ENCODE data around the gene PIN4.
"Not testable (repeated sequence)": the region's sequence is repeated elsewhere in the genome, so short reads cannot be mapped to it uniquely, and the experiment has no call there.

PIN4 gene

DNA sequence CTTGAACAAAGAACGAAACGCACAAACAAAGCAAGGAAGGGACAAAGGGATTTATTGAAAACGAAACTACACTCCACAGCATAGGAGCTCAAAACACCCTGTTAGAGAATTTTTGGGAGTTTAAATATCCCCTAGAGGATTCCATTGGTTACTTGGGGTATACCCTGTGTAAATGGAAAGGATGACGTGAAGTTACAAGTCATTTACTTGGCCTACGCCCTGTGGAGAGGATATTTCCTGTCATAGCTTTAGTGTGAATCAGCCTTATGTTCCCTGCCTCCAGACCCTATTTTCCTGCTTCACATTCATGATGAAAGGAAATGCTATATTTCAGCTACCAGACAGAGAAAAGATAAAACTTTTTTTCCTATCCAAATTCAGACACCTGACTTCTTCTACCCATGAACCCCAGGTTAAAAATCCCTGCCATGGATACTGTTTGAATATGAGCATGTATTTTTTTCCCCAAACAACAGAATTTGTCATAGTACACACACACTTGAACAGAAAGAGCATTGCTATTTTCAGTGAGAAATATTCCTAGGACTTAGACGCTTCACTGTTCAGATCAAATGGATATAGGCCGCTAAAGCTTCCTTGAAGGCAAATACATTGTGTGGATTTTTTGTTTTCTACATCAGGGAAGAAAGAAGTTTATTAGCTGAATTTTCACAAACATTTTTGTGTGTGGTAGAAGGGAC is 20.4 kb downstream of the PIN4 start:
- peak; percentile 47 for DNase-seq (ENCODE audit: insufficient read length, low spot score)
- peak; percentile 90 for FAIRE-seq

DNA sequence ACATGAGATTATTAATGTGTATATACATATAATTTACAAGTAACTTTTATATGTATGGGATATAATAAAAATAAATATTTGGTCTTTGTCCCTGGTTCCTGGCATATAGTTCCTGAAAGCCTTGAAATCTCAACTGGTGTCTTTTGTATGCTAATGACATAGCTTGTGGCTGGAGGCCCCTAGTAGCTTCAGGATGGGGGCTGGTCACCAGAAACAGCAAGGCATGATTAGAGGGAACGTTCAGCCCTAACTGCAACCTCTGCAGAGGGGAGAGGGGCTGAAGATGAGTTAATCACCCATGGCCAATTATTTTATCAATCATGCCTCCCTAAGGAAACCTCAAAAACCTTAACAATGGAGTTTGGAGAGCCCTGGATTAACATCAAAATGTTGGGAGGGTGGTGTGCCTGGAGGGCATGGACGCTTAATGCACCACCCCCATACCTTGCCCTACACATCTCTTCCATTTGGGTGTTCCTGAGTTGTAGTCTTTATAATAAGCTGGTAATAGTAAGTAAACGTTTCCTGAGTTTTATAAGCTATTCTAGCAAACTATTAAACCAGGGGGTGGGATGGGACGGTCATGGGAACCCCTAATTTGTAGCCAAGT is 21.3 kb downstream of the PIN4 start:
- no peak for DNase-seq (ENCODE audit: insufficient read length, low spot score)
- no peak for FAIRE-seq

GRCh38 chrX:72203421-72203820 is 21.9 kb downstream of the PIN4 start:
- DNase-seq (ENCODE audit: insufficient read length, low spot score) (no peak), FAIRE-seq (peak; percentile 70)

DNA sequence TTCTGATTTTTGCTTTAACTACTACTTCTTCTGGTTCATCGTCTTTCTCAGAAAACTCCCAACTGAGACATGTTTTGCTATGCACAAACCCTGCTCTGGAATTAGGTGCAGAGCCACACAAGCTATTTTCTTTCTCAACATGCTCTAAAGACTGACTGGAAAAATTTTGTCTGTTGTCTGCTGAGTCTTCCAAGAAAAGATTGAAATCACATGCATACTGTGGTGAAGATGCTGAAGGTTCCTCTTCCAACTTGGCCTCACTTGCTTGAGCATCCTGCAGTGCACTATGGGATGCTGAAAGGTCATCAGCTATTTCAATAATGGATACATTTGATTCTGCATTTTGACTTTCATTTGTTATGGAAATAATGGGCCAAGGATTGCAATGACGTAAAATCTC is 24.1 kb downstream of the PIN4 start:
- peak; percentile 51 for FAIRE-seq
- no peak for DNase-seq (ENCODE audit: insufficient read length, low spot score)

DNA sequence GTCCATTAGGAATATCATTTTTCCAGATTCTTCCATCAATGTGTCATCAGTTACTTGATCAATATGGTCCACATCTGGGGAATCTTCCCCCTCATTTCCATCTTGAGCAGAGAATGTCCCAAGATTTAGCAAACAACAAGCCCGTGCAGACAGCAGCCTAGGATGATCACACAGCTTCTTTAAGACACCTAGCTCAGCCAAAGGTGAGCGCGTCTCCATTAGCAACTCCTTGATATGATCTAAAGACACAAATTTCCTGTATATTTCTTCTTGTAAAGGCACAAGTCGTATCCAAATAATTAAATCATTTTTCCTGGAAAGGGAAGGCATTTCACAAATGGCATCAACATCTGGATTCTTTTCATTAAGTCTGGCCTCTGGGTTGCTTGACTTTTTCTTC is 25.8 kb downstream of the PIN4 start:
- FAIRE-seq = no peak
- DNase-seq (ENCODE audit: insufficient read length, low spot score) = no peak

DNA sequence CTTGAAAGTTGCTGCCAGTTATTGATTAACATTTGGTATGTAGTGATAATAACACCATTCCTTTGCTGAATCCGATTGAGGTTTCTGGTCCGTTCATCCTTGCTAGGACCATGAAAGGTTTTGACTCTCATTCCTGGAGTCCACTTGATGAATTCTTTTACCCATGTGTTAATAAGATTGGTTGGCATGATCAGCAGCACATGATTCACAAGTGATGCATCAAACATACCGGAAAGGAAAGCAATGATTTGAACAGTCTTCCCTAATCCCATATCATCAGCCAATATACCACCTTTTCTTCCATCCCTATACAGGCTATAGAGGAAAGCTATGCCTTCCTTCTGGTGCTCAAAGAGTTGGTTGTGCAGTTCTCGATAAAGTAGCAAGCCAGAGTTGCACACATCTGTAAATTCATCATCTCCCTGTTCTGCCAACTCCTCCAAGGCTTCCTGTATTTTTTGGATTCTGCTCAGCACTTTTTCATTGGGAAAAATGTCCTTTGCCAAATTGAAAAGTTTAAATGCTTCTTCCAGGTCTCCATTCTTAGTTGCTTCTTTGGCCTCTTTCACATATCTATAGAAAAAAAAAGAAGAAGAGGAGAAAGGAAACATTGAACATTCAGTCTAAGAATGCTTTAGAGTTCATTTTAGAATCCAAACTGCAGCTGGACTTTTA is 26.7 kb downstream of the PIN4 start:
- FAIRE-seq (no peak), DNase-seq (ENCODE audit: insufficient read length, low spot score) (no peak)

GRCh38 chrX:72216973-72217372 is 35.4 kb downstream of the PIN4 start:
- DNase-seq (ENCODE audit: insufficient read length, low spot score) (no peak), FAIRE-seq (no peak)

DNA sequence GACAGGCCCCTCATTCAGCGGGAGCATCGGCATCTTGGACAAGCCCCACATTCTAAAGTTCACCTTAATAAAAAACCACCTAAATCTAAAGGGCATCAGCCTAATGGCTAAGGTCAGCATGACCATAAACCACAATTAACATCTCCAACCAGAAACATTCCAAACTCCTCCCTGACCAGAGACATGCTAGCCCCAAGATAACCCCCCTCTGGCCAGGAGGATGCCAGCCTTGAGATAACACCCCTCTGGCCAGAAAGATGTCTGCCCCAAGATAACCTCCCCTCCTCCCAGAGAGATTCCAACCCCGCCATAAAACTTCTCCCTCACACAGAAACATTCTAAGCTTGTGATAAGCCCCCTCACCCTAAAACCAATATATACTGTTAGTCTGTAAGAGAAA is 38.8 kb downstream of the PIN4 start:
- DNase-seq (ENCODE audit: insufficient read length, low spot score); FAIRE-seq: not testable (repeated sequence)

GRCh38 chrX:72230290-72230689 is 48.7 kb downstream of the PIN4 start:
- no peak for FAIRE-seq
- no peak for DNase-seq (ENCODE audit: insufficient read length, low spot score)

DNA sequence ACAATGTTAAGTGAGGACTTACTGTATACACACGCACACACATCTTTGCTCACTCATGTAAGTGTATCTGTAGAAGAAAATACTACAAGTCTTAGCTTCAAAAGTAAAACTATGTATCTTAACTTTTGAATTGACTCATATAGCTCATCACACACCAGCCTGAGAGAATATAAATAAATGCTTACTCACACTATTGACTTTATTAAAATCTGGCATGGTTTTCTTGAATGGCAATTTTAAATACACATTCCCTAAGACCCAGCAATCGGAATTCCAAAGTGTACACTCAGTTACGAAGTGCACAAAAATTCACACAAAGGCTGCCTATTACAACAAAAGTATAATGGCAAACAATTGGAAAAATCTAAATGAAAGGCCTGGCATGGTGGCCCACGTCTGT is 55.3 kb downstream of the PIN4 start:
- FAIRE-seq = no peak
- DNase-seq (ENCODE audit: insufficient read length, low spot score) = no peak

DNA sequence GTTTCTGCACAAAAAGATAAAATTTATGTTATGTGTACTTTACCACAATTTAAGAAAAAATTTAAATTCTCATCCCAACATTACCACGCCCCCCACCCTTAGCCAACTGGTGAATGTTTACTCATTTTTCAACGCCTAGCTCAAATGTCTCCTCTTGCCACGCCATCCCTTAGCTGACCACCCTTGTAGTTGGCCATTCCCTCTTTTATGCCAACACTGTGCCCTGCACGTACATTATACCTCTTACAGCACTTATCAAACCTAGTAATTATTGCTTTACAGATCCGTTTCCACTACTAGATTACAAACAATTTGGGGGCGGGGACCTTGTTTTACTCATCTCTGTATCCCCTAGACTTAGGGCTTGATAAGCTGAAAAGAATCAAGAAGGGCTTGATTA is 56.6 kb downstream of the PIN4 start:
- DNase-seq (ENCODE audit: insufficient read length, low spot score) = no peak
- FAIRE-seq = peak; percentile 62

DNA sequence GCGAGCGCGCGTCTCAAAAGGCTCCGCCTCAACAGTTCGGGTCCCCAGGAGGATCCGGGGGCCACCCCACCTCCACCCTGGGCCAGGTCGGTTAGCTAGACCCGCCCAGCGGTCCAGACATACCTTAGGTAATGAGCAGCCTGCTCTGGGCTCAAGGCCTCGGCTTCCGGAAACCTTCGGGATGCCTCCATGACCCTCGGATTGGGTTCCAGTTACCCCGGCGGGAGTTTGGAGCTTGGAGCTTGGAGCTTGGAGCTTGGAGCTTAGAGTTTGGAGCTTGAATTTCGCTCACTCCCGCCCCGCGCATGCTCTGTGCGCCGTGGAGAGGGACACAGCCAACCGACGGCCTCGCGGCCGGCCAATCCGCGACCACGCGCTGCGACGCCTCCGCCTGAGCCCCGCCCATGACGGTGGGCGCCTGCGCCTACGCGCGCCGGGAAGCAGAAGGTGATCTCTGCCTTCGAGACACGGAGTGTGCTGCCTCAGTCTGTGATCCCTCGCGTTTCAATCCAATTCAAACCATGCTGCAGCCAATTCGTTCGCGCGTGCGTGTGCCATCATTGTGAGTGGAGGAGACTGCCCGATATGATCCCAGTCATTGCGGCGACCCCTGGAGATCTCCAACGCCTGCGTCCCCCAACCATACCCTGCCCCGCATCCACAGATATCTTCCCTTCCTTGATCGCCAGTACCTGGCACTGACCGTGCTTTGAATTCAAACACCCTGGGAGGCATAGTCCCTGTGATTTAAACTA is 57.3 kb downstream of the PIN4 start, which contains the start of gene ERCC6L:
ERCC6L (minus strand) TSS at position 307 of the 755 bp plus-strand sequence; CDS start at position 191, 116 bp downstream.
- FAIRE-seq (peak; percentile 100), DNase-seq (ENCODE audit: insufficient read length, low spot score) (peak; percentile 97)

DNA sequence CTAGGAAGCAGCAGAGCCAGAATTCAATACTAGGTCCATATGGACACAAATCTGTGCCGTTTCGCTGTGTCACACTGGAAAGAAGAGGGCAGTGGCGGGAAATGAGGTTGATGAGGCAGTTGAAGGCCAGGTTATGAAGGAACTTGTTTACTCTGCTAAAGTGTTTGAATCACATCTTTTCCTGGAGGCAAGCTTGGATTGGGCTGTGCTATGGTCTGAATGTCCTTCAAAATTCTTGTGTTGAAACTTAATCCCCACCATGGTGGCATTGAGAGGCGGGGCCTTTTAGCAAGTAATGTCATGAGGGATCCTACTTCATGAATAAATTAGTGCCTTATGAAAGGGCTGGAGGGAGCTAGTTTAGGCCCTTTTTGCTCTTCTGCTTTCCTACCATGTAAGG is 59.4 kb downstream of the PIN4 start:
- DNase-seq (ENCODE audit: insufficient read length, low spot score) (no peak), FAIRE-seq (no peak)

- peak; percentile 37 for DNase-seq (ENCODE audit: insufficient read length, low spot score)
- FAIRE-seq = no peak
Measured at GRCh38 chrX:72243472-72243871, 61.9 kb downstream of the PIN4 start.

- DNase-seq (ENCODE audit: insufficient read length, low spot score) (peak; percentile 80), FAIRE-seq (peak; percentile 83)
Measured at GRCh38 chrX:72245461-72246089, 64.0 kb downstream of the PIN4 start.

DNA sequence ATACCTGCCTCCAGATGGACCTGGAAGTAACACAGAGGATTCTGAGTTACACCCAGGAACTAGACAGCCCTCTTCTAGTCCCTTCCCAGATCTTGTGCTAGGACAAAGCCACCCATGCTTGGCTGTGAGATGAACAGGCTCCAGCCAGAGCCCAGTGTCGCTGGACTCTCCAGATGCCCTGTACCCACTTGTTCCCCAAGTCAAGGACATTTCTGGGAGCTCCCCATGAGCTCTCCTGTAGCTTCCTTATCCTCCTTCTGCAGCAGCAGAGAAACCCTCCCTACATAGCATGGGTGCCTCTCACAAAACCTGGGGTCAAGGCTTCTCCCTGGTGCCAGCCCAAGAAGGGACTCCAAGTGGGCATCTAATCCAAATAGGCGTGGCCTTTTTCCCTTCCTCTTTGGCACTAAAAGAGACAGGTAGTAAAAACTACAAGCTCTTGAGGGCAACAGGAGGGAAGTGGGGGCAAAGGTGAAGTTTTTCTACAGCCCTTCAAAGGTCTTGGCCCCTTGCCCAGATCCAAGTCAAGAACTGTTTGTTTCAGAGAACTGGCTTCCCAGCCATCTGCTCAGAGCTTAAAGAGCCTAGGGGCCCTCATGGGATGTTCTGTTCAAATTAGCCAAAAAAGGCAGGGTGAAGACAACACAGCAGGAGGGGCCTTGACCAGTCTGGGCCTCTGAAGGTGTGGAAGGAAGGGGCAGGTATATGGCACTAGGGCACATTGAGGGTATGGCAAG is 65.8 kb downstream of the PIN4 start:
- no peak for FAIRE-seq

More for the DNA sequence above, 65.8 kb downstream of the PIN4 start:
- DNase-seq (ENCODE audit: insufficient read length, low spot score) = no peak
